ENCODE data around the gene DMRTC2. TPM values are rescaled to one million over a fixed set of nuclear protein-coding genes. Genes with fewer than 3 reads are reported as not detected.

Gene DMRTC2
- total and polyA plus RNA-seq, 9 of the 15 experiments (the other 6 are each of a cell fraction or from before 2014, with no cell fraction given): 0.03 TPM; not detected in 8

- Histone ChIP-seq H4K20me1 (replicated peaks; ENCODE audit: control insufficient read depth, insufficient read depth, low read length) (no peaks in the 10 kb centered on the region), H3K4me1 (replicated peaks in 1 of 2; ENCODE audit: control insufficient read depth in 2 of 2, insufficient read depth in 2 of 2, low read length in 2 of 2) (no peaks in the 10 kb centered on the region), H3K36me3 (ENCODE audit: control insufficient read depth, insufficient read depth, low read length) (no peaks in the 10 kb centered on the region), H3K27me3 (ENCODE audit: control insufficient read depth in 2 of 2, insufficient read depth in 2 of 2, low read length in 2 of 2) (peaks cover 8 to 29% of the 10 kb centered on the region in 2 experiments; a peak in 4 of 5 replicates), H3K4me3 (no peak overlapping the region), H3K9me3 (replicated peaks; ENCODE audit: control insufficient read depth, insufficient read depth, low read depth, low read length) (no peaks in the 10 kb centered on the region), H2AFZ (ENCODE audit: low read depth, low read length) (no peak overlapping the region), H3K9me1 (ENCODE audit: control insufficient read depth, insufficient read depth, low read length) (no peaks in the 10 kb centered on the region), H3K27ac (ENCODE audit: extremely low read depth, low read depth, low read length) (no peak overlapping the region), H3K9ac (ENCODE audit: insufficient read depth in 1 of 2, low read depth in 2 of 2, low read length in 2 of 2) (no peak overlapping the region), H3K79me2 (ENCODE audit: control insufficient read depth, insufficient read depth, low read length) (no peaks in the 10 kb centered on the region), H3K4me2 (ENCODE audit: insufficient read depth, low read length) (no peak overlapping the region)
- FAIRE-seq (peak; percentile 98), DNase-seq (ENCODE audit: extremely low read depth in 1 of 4, low spot score in 3 of 4) (peak; percentile 64 to 77 (median 68)), ATAC-seq (peak; percentile 97)
- BruUV-seq (replicated peaks): no TSS peak
- in situ Hi-C loops (cut with MboI) (no loop called here), intact Hi-C loops (cut with micrococcal nuclease) (loop anchor here (1.0 to 2.0 kb wide), 3 partner anchors 28 to 114 kb away; no protein-coding TSS in a partner anchor)
- WGBS (ENCODE audit: insufficient coverage, low coverage, missing lambda C conversion rate): 25% methylated on average over 12 of the region's 12 CpGs
- CTCF ChIA-PET (ENCODE audit: low intra/inter-chr PET ratio): interaction anchor here (0.6 to 1.9 kb wide), 7 partner anchors 27 to 129 kb away, joined by 3 to 16 read pairs (median 7); no protein-coding TSS in a partner anchor
- POLR2A ChIA-PET: interaction anchor here (0.7 to 1.0 kb wide), 2 partner anchors 28 to 114 kb away, joined by 3 to 6 read pairs; no protein-coding TSS in a partner anchor
- TF ChIP-seq ZFP1 (CRISPR knock-in tag; IDR thresholded peaks at IDR 0.05) (no peak), RBM22 (IDR thresholded peaks at IDR 0.05; ENCODE audit: low read depth, low read length, poor library complexity, severe bottlenecking) (no peak), ATF3 (IDR thresholded peaks at IDR 0.05) (peak; percentile 27; the same call in 1 of the 2 replicates), ATF3 (CRISPR knock-in tag; conservative IDR thresholded peaks at IDR 0.05) (no peak), CTCF (IDR thresholded peaks at IDR 0.05 in 2 of 3, conservative IDR thresholded peaks at IDR 0.05 in 1 of 3; ENCODE audit: insufficient read depth in 2 of 3, low read depth in 1 of 3, low read length in 3 of 3) (peak; percentile 83 to 91 (median 87)), NCOA6 (IDR thresholded peaks at IDR 0.05) (no peak), ETV5 (CRISPR knock-in tag; IDR thresholded peaks at IDR 0.05; ENCODE audit: low read depth) (no peak), ARNT (IDR thresholded peaks at IDR 0.05) (no peak), HINFP (tag; conservative IDR thresholded peaks at IDR 0.05; ENCODE audit: low read depth) (no peak), ZNF3 (CRISPR knock-in tag; IDR thresholded peaks at IDR 0.05) (no peak), RBM34 (IDR thresholded peaks at IDR 0.05; ENCODE audit: borderline replicate concordance, insufficient read depth, low read length) (no peak), SMC3 (conservative IDR thresholded peaks at IDR 0.05; ENCODE audit: insufficient read depth, low read depth, low read length) (0 out of 2 replicates have a peak, but pooled peaks have one; percentile 38), ZBTB9 (CRISPR knock-in tag; IDR thresholded peaks at IDR 0.05) (no peak), ZNF224 (CRISPR knock-in tag; IDR thresholded peaks at IDR 0.05) (no peak)
Measured at GRCh38 chr19:41821003-41821735, 23.7 kb upstream of the DMRTC2 start.
